Anterior cingulate cortex (tissue), 58 donors: Measurements from ENCODE around the gene EXOC6B.

Experiments
- DNase-seq, 58 donors: peaks; one replicate each; lab custom pipeline; 2025; lab: John Stamatoyannopoulos, UW

Gene EXOC6B

GRCh38 chr2:72412214-72412613 is 413.6 kb downstream of the EXOC6B start:
- no peak for DNase-seq

GRCh38 chr2:72399879-72400278 is 426.0 kb downstream of the EXOC6B start:
- DNase-seq: no peak

GRCh38 chr2:72395096-72395495 is 430.7 kb downstream of the EXOC6B start:
- no peak for DNase-seq

DNA sequence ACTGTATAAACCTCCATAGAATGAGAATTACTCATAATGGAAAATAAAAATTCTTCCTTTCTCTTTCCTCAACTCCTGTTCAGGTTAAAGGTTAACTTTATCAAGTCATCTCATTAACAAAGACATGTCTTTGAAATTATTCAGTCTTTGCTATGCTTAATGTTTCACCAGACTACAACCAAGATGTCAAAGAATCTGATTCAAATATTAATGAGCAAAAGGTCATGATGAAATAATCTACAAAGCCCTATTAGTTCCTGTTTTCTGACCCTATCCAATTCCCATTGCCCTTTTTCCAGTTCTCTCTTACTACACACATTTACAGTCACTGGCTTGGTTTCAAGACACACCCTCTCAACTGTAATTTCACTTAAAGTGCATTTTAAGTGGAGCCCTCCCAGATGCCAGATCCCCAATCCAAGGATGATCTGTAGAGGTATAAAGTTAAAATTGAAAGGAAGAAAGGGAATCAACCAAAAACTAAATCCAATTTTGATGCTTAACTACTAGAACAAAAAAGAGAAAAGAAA is 431.2 kb downstream of the EXOC6B start:
- no peak for DNase-seq

GRCh38 chr2:72389447-72389846 is 436.4 kb downstream of the EXOC6B start:
- DNase-seq: no peak

DNA sequence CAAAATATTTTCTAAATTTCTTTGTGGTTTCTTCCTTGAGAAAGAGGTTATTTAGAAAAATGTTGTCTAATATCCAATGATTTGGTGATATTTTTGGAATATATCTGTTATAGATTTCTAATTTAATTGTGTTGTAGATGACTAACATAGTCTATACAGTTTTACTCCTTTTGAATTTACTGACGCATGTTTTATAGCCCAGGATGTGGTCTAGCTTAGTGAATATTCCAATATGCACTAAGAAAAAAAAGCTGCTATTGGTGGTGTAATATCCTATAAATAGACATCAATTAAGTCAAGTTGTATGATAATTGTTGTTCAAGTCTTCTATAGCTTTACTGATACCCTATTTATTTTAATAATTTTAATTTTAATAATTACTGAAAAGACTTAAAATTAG is 437.6 kb downstream of the EXOC6B start:
- DNase-seq: no peak

GRCh38 chr2:72386288-72386687 is 439.5 kb downstream of the EXOC6B start:
- DNase-seq: no peak

DNA sequence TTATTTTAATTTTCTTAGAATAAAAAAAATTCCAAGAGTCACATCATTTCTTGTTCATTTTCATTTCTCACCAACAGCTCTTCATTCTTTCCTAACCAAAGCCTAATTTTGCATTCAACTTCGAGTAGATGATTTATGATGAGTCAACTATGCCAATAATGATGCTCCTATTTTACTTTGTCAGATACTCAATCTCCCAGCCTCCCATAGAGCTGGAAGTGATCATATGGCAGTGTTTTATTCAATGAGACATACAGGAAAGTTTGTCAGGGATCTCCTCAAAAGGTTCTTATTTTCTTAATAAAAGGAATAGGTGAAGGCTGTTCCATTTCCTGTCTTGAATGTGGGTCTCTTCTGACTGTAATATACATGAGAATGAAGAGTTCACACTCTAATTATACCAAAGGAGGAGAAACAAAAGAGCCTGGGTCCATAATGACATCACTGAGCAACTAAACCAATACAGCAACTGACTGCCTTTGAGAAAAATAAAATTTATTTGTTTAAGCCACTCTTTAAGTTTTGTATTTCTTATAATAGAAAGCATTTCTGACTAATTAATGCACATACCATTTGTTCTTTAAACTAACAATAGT is 447.0 kb downstream of the EXOC6B start:
- DNase-seq: no peak

DNA sequence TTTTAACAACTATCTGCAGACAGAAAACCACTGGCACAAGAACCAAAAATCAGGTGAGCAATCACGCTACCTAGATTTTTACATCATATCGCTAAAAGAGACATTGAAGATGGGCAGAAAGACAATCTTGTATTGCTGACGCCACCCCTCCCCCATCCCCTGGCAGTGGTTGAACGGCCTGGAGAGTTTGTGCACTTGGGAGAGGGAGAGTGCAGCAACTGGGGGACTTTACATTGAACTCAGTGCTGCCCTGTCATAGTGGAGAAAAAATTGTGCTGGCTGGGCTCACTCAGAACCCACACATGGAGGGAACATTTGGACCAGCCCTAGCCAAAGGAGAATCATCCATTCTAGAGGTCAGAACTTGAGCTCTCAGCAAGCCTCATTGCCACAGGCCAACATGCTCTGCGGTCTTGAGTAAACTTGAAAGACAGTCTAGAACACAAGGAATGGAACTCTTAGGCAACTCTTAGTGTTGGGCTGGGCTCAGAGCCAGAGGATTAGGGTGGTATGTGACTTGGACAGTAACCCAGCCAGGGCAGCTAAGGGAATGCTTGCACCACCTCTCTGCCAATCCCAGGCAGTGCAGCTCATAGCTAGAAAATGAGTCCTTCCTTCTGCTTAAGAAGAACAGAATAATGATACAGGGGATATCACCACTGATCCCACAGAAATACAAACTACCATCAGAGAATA is 458.2 kb downstream of the EXOC6B start:
- DNase-seq: peak in 31 of 58 donors; percentile 1 to 50 (median 12)

DNA sequence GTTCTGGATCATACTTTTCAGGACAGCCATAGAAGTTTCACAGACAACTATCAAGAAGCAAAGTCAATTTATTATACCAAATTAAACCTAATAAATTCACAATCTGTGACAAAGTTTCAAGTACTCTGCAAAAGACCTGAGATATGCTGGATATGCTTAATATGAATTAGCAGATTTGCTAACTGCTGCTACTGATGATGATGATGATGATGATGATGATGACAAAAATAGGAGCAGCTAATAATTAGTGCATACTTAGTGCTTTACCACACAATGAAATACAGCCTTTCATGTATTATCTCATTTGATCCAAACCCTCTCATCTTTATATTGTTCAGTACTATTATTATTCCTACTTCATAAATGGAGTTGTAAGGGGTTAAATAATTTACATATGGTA is 462.4 kb downstream of the EXOC6B start:
- no peak for DNase-seq

GRCh38 chr2:72362733-72363132 is 463.1 kb downstream of the EXOC6B start:
- no peak for DNase-seq

DNA sequence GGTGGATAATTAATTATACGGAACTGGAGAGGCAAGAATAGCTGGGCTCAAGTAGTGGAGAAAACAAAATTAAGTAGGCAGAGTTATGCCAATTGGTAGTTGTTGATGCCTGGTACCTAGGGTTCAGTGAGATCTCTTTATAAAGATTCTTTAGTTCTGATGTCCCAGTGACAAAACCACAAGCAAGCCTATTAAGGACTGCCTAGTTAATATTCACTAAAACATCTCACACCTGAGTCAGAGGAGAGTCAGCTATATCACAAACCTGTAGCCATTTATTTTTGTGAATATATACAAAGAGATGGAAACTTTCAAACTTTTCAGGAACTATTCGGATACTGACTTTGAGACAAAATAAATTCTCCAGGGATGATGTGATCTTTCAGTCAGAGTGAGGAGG is 464.3 kb downstream of the EXOC6B start:
- DNase-seq: no peak

DNA sequence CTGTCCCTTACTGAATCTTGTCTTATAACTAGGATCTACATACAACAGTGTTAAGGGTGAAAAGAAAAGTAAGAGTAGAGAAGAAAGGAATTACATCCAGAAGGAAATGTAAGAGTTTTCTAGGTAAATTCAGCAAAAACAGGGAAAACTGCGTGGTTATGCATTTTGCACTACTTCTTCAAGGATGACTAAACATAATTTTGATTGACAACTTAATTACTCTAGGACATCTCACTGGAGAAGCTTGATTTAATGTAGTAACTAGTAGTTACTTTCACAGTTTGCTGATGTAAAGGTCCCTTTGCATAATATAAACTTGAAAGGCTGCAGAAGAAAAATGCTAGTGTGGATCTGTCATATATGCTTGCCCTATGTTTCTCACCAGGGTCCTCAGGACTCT is 464.8 kb downstream of the EXOC6B start:
- no peak for DNase-seq

GRCh38 chr2:72350852-72351251 is 475.0 kb downstream of the EXOC6B start:
- DNase-seq: no peak

GRCh38 chr2:72349016-72349415 is 476.8 kb downstream of the EXOC6B start:
- no peak for DNase-seq

DNA sequence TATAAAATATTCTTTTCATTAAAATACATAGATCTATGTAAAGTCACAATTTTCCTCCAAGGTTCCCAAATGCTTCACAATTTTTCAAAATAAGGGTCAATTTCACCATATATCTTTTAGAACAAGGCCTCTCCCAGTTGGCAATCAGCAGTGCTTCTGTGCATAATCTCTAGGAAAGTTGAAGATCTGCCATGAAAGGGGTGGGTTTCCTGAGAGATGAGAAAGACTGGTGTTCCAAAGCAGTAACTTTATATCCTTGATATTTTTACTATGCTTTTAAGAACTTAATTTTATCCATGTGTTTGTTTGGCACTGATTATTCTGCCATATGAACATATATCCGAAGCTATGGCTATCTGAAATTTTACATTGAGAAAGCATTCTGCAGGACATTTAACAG is 478.8 kb downstream of the EXOC6B start:
- DNase-seq: no peak

DNA sequence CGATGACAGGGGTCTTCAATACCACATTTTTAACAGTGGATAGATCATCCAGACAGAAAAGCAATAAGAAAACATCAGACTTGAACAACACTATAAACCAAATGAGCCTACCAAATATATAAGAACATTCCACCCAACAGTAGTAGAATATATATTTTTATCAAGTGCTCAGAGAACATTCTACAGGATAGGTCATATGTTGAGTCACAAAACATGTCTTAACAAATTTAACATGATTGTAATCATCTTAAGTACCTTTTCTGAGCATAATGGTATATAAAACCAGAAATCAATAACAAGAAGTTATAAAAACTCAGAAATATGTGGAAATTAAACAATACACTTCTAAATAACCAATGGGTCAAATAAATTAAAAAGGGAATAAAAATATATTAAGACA is 484.2 kb downstream of the EXOC6B start:
- DNase-seq: no peak

GRCh38 chr2:72340665-72341064 is 485.2 kb downstream of the EXOC6B start:
- no peak for DNase-seq

GRCh38 chr2:72338076-72338475 is 487.8 kb downstream of the EXOC6B start:
- no peak for DNase-seq

- no peak for DNase-seq
Measured at GRCh38 chr2:72332720-72333119, 493.1 kb downstream of the EXOC6B start.

DNA sequence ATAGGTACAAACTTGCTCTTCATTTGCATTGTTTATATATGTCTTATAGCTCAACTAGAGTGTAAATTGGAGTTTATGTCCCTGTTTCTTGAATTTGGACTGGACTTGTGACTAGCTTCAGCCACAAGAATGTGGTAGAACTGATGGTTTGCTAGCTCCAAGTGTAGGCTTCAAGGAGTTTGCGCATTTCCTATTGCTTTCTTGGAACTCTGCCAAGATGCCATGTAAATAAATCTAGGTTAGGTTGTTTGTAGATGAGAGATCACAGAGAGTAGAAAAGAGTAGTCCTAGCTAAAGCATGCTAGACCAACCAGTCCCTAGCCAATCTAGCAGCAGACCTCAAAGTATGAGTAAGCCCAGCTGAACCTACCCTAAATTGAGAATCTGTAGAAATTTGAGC is 495.2 kb downstream of the EXOC6B start:
- DNase-seq: no peak

DNA sequence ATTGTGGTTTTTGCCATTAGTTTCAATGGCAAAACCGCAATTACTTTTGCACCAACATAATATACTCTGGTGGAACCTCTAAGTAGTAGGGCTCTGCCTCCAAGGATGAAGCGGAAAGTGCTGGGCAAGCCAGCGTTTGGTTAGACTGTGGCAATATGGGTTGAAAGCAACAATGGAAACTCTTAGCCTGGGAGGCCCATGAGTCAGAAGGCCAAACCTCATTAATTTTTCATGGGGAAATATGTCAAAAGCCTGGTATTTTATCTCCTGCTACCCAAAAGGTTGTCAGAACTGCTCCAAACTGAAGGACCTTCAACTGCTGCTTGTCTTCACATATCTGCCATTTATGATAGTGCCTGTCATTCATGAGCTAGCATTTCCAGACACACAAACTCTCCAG is 499.1 kb downstream of the EXOC6B start:
- DNase-seq: no peak
